ENCODE data around the gene ZMYND15. TPM values are rescaled to one million over a fixed set of nuclear protein-coding genes. Genes with fewer than 3 reads are reported as not detected.

Gene ZMYND15
- total RNA-seq, 2 experiments from 2014 or later: 0.17 TPM; not detected in 1

DNA sequence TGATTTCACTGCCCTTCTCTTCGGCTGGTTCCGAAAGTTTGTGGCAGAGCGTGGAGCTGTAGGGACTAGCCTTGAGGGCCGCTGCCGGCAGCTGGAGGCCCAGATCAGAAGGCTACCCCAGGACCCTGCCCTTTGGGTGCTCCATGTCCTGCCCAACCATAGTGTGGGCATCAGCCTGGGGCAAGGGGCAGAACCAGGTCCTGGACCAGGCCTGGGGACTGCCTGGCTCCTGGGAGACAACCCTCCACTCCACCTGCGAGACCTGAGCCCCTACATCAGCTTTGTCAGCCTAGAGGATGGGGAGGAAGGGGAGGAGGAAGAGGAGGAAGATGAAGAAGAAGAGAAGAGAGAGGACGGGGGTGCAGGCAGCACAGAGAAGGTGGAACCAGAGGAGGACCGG is 951 bp downstream of the ZMYND15 start:
- no peaks in the 10 kb centered on the region for H3K9me3 Mint-ChIP-seq
- no peak for ATAC-seq (ENCODE audit: low read depth)
- no peak for DNase-seq
- H3K27me3 Mint-ChIP-seq: peaks cover 37% of the 10 kb centered on the region
- H3K36me3 Mint-ChIP-seq: no peaks in the 10 kb centered on the region
- peak overlapping the region; percentile 79 for H3K4me3 Mint-ChIP-seq
- peaks cover 19% of the 10 kb centered on the region for H3K4me1 Mint-ChIP-seq
- POLR2A ChIA-PET: no interaction called here
- peak overlapping the region; percentile 31 for H3K27ac Mint-ChIP-seq

DNA sequence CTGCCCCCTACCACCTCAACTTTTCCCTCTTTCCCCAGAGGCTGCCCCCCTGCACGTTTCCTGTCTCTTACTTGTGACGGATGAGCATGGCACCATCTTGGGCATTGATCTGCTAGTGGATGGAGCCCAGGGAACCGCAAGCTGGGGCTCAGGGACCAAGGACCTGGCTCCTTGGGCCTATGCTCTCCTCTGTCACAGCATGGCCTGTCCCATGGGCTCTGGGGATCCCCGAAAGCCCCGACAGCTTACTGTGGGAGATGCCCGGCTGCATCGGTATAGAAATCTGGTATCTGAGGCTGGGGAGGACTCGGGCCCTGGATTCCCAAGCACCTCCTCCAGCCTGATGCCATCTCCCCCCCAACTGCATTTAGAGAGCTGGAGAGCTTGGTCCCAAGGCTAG is 1.9 kb downstream of the ZMYND15 start:
- no peaks in the 10 kb centered on the region for H3K9me3 Mint-ChIP-seq
- peaks cover 34% of the 10 kb centered on the region for H3K27me3 Mint-ChIP-seq
- H3K36me3 Mint-ChIP-seq: no peaks in the 10 kb centered on the region
- ATAC-seq (ENCODE audit: low read depth) (no peak), DNase-seq (no peak)
- H3K27ac Mint-ChIP-seq: no peak overlapping the region
- POLR2A ChIA-PET: interaction anchor here (0.7 kb wide), 1 partner anchor 30 kb away, joined by 5 read pairs; no protein-coding TSS in a partner anchor
- H3K4me3 Mint-ChIP-seq: no peak overlapping the region
- peaks cover 15% of the 10 kb centered on the region for H3K4me1 Mint-ChIP-seq

DNA sequence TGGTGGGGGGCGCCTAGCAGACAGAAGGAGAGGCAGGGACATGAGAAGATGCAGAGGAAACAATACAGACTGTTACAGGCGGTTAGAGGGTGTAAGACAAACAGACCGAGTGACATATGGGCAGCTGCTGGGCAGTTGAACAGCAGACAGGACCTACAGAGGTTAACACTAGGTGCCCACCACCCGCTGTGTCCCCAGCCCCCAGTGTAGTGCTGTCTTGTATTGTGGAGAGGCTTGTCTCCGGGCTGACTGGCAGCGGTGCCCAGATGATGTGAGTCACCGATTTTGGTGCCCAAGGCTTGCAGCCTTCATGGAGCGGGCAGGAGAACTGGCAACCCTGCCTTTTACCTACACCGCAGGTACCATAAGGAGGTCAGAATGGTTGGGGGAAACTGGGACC is 2.5 kb downstream of the ZMYND15 start:
- H3K4me3 Mint-ChIP-seq: no peak overlapping the region
- H3K9me3 Mint-ChIP-seq: no peaks in the 10 kb centered on the region
- POLR2A ChIA-PET: no interaction called here
- DNase-seq (no peak), ATAC-seq (ENCODE audit: low read depth) (no peak)
- no peak overlapping the region for H3K27ac Mint-ChIP-seq
- no peaks in the 10 kb centered on the region for H3K36me3 Mint-ChIP-seq
- H3K27me3 Mint-ChIP-seq: peaks cover 31% of the 10 kb centered on the region
- H3K4me1 Mint-ChIP-seq: peaks cover 17% of the 10 kb centered on the region

DNA sequence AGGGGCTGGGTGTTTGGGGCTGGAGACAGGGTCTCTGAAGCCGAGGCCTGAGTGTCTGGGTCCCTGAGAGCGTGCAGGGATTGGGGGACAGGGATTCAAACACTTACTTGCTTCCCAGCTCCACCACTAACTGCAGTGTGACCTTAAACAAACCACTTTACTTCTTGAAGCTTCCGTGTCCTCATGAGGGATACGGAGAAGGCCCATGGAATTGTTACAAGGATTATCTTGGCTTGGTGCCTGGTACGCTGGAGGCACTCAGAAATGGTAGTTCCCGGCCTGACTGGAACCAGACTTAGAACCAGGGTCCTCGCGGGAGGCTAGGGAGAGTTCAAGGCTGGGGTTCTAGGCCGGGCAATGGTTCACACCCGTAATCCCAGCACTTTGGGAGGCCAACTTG is 3.0 kb downstream of the ZMYND15 start:
- Mint-ChIP-seq H3K36me3 (no peaks in the 10 kb centered on the region), H3K9me3 (no peaks in the 10 kb centered on the region), H3K4me1 (peaks cover 19% of the 10 kb centered on the region), H3K4me3 (no peak overlapping the region), H3K27ac (no peak overlapping the region), H3K27me3 (peaks cover 30% of the 10 kb centered on the region)
- ATAC-seq (ENCODE audit: low read depth): no peak
- DNase-seq: no peak
- POLR2A ChIA-PET: no interaction called here

DNA sequence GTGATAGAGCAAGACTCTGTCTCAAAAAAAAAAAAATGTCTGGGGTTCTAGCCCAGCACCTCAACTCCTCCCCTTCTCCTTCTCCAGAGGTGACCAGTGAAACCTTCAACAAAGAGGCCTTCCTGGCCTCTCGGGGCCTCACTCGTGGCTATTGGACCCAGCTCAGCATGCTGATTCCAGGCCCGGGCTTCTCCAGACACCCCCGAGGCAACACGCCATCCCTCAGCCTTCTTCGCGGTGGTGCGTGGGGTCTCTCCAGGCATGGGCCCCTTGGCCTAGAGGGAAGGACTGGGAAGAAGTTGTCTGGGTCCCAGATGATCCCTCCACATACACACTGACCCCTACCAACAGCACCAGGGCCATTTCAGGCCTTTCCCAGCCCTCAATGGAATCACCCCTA is 3.6 kb downstream of the ZMYND15 start:
- no peak for ATAC-seq (ENCODE audit: low read depth)
- no peak for DNase-seq
- POLR2A ChIA-PET: interaction anchor here (1.0 kb wide), 1 partner anchor 12 kb away, joined by 4 read pairs; no protein-coding TSS in a partner anchor
- peaks cover 26% of the 10 kb centered on the region for H3K27me3 Mint-ChIP-seq
- peaks cover 25% of the 10 kb centered on the region for H3K4me1 Mint-ChIP-seq
- no peak overlapping the region for H3K27ac Mint-ChIP-seq
- no peaks in the 10 kb centered on the region for H3K36me3 Mint-ChIP-seq
- H3K9me3 Mint-ChIP-seq: no peaks in the 10 kb centered on the region
- H3K4me3 Mint-ChIP-seq: no peak overlapping the region

DNA sequence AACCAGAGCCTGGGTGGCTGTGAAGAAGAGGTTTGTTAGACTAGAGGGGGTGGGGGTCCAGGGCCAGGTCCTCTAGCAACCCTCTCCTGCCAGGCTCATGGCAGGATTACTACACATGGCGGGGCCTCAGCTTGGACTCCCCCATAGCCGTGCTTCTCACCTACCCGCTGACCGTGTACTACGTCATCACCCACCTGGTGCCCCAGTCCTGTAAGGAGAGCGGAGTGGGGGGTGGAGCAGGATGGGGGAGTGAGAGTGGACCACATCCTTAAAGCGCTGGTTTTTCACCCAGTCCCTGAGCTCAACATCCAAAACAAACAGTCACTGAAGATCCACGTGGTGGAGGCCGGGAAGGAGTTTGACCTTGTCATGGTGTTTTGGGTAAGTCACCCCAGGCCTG is 4.3 kb downstream of the ZMYND15 start:
- DNase-seq (no peak), ATAC-seq (ENCODE audit: low read depth) (no peak)
- H3K4me3 Mint-ChIP-seq: no peak overlapping the region
- no peaks in the 10 kb centered on the region for H3K36me3 Mint-ChIP-seq
- peaks cover 26% of the 10 kb centered on the region for H3K27me3 Mint-ChIP-seq
- H3K27ac Mint-ChIP-seq: no peak overlapping the region
- H3K9me3 Mint-ChIP-seq: no peaks in the 10 kb centered on the region
- H3K4me1 Mint-ChIP-seq: peaks cover 21% of the 10 kb centered on the region
- POLR2A ChIA-PET: interaction anchor here (1.0 kb wide), 1 partner anchor 12 kb away, joined by 4 read pairs; no protein-coding TSS in a partner anchor

DNA sequence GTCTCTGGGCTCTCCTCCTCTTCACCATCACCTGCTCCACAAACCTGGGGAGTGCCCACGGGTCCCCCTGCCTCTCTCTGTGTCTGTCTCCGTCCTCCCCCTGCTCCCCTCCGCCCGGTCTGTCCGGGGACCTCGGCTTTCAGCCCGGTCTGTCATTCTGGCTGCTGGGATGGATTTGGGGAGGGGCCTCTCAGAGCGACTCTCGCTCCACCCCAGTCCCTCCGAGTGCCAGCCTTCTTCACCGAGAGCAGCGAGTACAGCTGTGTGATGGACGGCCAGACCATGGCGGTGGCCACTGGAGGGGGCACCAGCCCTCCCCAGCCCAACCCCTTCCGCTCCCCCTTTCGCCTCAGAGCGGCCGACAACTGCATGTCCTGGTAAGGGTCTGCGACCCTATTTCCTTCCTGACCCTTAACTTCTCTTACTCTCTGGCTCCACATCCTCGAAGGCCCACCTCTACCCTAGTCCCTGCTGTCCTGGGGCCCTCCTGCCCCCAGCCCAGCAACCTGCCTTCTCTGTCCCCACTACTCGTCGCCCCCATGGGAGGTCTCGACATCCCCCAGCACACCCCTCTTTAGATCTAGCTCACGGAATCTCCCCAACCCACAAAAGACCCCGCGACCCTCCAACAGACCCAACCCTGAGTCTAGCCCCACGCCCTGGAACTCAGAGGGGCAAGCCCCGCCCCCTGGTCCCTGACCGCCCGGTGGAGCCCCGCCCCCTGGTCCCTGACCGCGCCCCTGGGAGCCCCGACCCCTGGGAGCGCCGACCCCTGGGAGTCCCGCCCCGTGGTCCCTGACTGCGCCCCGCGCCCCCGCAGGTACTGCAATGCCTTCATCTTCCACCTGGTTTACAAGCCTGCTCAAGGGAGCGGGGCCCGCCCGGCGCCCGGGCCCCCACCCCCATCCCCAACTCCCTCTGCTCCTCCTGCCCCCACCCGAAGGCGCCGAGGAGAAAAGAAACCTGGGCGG is 5.7 kb downstream of the ZMYND15 start:
- Mint-ChIP-seq H3K36me3 (no peaks in the 10 kb centered on the region), H3K4me3 (no peak overlapping the region), H3K4me1 (peaks cover 18% of the 10 kb centered on the region), H3K27me3 (peaks cover 30% of the 10 kb centered on the region), H3K27ac (peak overlapping the region; percentile 26), H3K9me3 (no peaks in the 10 kb centered on the region)
- POLR2A ChIA-PET: no interaction called here
- ATAC-seq (ENCODE audit: low read depth) (no peak), DNase-seq (no peak)

DNA sequence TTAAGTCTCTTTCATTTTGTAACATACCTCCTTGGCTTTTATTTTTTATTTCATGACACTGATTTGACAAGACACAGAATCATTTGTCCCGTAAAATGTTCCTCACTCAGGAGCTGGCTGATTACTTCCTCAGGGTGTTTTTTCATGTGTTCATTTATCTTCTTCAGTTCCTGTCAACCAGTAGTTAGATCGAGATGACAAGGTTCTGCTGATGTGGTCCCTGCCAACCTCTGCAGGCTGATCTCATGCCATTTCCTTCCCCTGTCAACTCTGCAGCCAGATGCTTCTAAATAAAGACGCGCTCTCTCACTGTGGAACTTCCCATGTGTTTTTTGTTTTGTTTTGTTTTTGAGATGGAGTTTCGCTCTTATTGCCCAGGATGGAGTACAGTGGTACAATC is 8.2 kb downstream of the ZMYND15 start:
- no peaks in the 10 kb centered on the region for H3K36me3 Mint-ChIP-seq
- H3K9me3 Mint-ChIP-seq: no peaks in the 10 kb centered on the region
- peak overlapping the region; percentile 62 for H3K27ac Mint-ChIP-seq
- H3K4me1 Mint-ChIP-seq: peaks cover 16% of the 10 kb centered on the region
- DNase-seq (no peak), ATAC-seq (ENCODE audit: low read depth) (peak; percentile 92)
- H3K4me3 Mint-ChIP-seq: peak overlapping the region; percentile 75
- H3K27me3 Mint-ChIP-seq: peaks cover 25% of the 10 kb centered on the region
- POLR2A ChIA-PET: no interaction called here

DNA sequence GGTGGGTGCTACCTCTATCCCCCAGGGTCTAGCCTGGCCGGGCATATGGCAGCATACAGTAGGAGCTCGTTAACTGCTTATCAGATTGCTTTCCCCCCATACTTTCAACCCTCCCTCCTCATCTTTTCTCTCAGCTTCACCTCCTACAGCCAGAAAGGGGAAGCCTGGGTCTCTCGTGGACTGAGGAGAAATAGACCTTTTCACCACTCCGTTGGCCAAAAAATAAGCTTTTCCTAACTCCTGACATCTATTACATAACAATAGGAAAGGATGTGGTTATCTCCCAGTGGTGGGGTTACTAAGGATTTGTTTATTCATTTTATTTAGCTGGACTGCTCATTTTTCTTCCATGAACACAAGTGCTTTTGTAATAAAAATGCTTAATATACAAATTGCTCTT is 9.1 kb downstream of the ZMYND15 start:
- Mint-ChIP-seq H3K9me3 (no peaks in the 10 kb centered on the region), H3K4me3 (peak overlapping the region; percentile 1), H3K27ac (no peak overlapping the region), H3K4me1 (peaks cover 16% of the 10 kb centered on the region), H3K27me3 (peaks cover 29% of the 10 kb centered on the region), H3K36me3 (no peaks in the 10 kb centered on the region)
- no peak for ATAC-seq (ENCODE audit: low read depth)
- POLR2A ChIA-PET: no interaction called here
- no peak for DNase-seq

DNA sequence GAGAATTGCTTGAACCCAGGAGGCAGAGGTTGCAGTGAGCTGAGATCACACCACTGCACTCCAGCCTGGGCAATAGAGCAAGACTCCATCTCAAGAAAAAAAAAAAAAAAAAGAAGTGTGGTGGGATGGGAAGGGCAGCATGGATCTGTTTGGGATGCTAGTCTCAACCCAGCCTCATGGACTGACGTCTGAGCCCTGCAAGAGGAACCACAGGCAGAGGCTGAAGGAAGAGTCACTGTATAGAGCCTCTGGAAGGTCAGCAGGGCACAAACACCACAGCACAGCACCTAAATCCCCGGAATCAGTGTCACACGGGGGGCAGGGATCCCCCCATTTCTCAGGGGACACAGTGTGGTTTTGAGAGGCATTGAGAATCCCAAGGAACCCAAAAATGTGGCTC is 11.0 kb downstream of the ZMYND15 start:
- Mint-ChIP-seq H3K27ac (no peak overlapping the region), H3K27me3 (peaks cover 40% of the 10 kb centered on the region), H3K9me3 (no peaks in the 10 kb centered on the region), H3K4me3 (no peak overlapping the region), H3K36me3 (no peaks in the 10 kb centered on the region), H3K4me1 (peaks cover 13% of the 10 kb centered on the region)
- no peak for DNase-seq
- POLR2A ChIA-PET: interaction anchor here (0.7 kb wide), 1 partner anchor 150 kb away, joined by 5 read pairs; no protein-coding TSS in a partner anchor
- ATAC-seq (ENCODE audit: low read depth): no peak

DNA sequence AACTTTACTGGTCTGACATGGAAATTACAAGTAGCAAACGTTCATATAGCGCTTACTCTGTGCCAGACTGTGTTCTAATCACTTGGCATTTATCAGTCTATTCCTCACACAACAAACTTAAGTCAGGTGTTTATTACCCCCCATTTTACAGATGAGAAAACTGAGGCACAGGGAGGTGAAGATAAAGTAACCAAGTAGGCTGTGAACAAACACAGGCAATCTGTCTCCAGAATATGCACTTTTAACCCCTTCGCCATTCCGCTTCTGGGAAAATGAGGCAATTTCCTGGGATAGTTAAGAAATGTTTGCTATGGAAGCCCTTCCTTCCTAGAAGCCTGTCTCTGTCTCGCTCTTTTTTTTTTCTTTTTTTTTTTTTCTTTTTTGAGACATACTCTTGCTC is 12.3 kb downstream of the ZMYND15 start:
- no peak overlapping the region for H3K4me3 Mint-ChIP-seq
- DNase-seq (no peak), ATAC-seq (ENCODE audit: low read depth) (no peak)
- H3K36me3 Mint-ChIP-seq: no peaks in the 10 kb centered on the region
- no peaks in the 10 kb centered on the region for H3K9me3 Mint-ChIP-seq
- peaks cover 11% of the 10 kb centered on the region for H3K4me1 Mint-ChIP-seq
- no peak overlapping the region for H3K27ac Mint-ChIP-seq
- H3K27me3 Mint-ChIP-seq: peaks cover 44% of the 10 kb centered on the region
- POLR2A ChIA-PET: no interaction called here

DNA sequence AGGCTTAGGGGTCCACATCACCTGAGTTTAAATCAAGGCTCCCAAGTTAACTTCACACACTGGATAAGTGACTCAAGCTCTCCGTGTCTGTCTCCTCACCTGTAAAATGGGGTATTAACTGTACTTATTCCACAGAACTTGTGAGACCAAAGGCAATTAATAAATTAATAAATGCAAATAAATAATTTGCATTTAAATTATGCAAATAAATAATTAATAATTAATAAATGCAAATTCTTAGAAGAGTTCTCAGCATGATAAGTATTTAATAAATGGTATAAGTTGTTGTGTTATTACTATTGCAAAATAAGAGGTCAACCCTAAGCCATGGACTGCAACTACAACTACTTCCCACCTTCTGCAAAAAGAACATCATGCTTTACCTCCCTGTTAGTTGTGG is 13.8 kb downstream of the ZMYND15 start:
- no peak for DNase-seq
- Mint-ChIP-seq H3K27ac (no peak overlapping the region), H3K4me1 (peaks cover 2% of the 10 kb centered on the region), H3K9me3 (no peaks in the 10 kb centered on the region), H3K27me3 (peaks cover 54% of the 10 kb centered on the region), H3K4me3 (no peak overlapping the region), H3K36me3 (no peaks in the 10 kb centered on the region)
- no peak for ATAC-seq (ENCODE audit: low read depth)
- POLR2A ChIA-PET: no interaction called here

DNA sequence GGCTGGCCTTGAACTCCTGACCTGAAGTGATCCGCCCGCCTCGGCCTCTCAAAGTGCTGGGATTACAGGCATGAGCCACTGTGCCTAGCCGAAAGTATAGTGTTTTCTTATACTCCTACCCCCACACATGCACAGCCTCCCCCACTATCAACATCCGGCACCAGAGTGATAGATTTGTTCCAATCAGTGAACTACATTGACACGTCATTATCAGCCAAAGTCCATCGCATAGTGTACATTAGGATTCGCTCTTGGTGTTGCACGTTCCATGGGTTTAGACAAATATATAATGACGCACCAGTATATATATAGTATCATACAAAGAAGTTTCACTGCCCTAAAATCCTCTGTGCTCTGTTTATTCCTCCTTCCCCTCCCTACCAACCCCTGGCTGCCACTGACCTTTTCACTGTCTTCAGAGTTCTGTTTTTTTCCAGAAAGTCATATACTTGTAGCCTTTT is 20.2 kb downstream of the ZMYND15 start:
- Mint-ChIP-seq H3K36me3 (no peaks in the 10 kb centered on the region), H3K27me3 (peaks cover 35% of the 10 kb centered on the region), H3K9me3 (no peaks in the 10 kb centered on the region), H3K4me3 (no peak overlapping the region), H3K4me1 (no peaks in the 10 kb centered on the region), H3K27ac (no peak overlapping the region)
- POLR2A ChIA-PET: no interaction called here
- DNase-seq: no peak
- ATAC-seq (ENCODE audit: low read depth): no peak

DNA sequence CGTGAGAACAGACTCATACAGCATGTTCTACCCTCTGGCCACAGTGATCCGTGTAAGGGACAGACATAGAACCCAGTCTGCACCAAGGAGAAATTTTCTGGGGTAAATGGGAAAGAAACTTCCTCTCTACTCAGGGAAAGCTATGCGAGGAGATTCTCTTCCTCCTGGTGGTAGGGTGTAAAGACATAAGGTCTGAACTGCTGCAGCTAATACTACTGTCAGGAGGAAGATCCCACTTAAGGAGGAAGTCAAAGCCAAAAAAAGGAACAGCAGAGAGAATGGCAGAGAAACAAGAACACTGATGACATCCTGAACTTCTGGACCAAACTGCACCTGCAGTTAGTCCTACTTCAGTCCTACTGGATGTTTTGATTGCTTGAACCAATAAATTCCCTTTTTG is 25.0 kb downstream of the ZMYND15 start:
- POLR2A ChIA-PET: no interaction called here
- no peaks in the 10 kb centered on the region for H3K9me3 Mint-ChIP-seq
- DNase-seq (no peak), ATAC-seq (ENCODE audit: low read depth) (no peak)
- peaks cover 18% of the 10 kb centered on the region for H3K27me3 Mint-ChIP-seq
- no peaks in the 10 kb centered on the region for H3K36me3 Mint-ChIP-seq
- H3K4me1 Mint-ChIP-seq: no peaks in the 10 kb centered on the region
- no peak overlapping the region for H3K4me3 Mint-ChIP-seq
- H3K27ac Mint-ChIP-seq: no peak overlapping the region

All from activated naive CD8-positive, alpha-beta T cell treated with anti-CD3 and anti-CD28 coated beads, Interleukin-2, amount 10 ng/mL, durations not matched to agents 7 days and 5 days (primary cell).